GM06990 (cell line): ENCODE results near the gene MCTP1.

Source experiments
- DNase-seq: peaks from one replicate; pipeline ENCODE4 v3.0.0-alpha.2; 2011; ENCODE audit not compliant: insufficient read length; ENCODE audit errors: extremely low read depth
- H3K27me3 ChIP-seq: replicated peaks from 2 replicates; pipeline ENCODE4 v1.6.0; 2011; ENCODE audit warnings: low read length; ENCODE audit not compliant: control insufficient read depth, insufficient read depth
- H3K36me3 ChIP-seq: 2 replicates; pipeline ENCODE4 v1.5.1; 2011; ENCODE audit warnings: low read length; ENCODE audit not compliant: control insufficient read depth, insufficient read depth
- H3K4me3 ChIP-seq: replicated peaks from 2 replicates; pipeline ENCODE4 v1.5.1; 2011; ENCODE audit warnings: low read depth, mild to moderate bottlenecking, control low read depth, low read length
- CTCF ChIP-seq: IDR thresholded peaks from 2 replicates; pipeline ENCODE4 v1.5.1; 2011; ENCODE audit warnings: low read length, control low read depth, mild to moderate bottlenecking, inconsistent platforms; ENCODE audit not compliant: insufficient read depth, poor library complexity, severe bottlenecking

MCTP1 gene

GRCh38 chr5:95181644-95182043 is 103.2 kb downstream of the MCTP1 start:
- H3K27me3 ChIP-seq, result no peaks in the 10 kb centered on the region; the same call in 1 of the 2 replicates
- no peak for TF ChIP-seq CTCF
- H3K36me3 ChIP-seq, result no peaks in the 10 kb centered on the region
- no peak for DNase-seq
- H3K4me3 ChIP-seq, result no peak overlapping the region

GRCh38 chr5:95178046-95178651 is 106.7 kb downstream of the MCTP1 start:
- Histone ChIP-seq H3K27me3 (no peaks in the 10 kb centered on the region; the same call in 1 of the 2 replicates), H3K4me3 (no peak overlapping the region), H3K36me3 (no peaks in the 10 kb centered on the region)
- DNase-seq, result no peak
- TF ChIP-seq CTCF, result no peak

GRCh38 chr5:95177456-95177855 is 107.4 kb downstream of the MCTP1 start:
- no peak for TF ChIP-seq CTCF
- H3K27me3 ChIP-seq, result no peaks in the 10 kb centered on the region; the same call in 1 of the 2 replicates

GRCh38 chr5:95175106-95175505 is 109.8 kb downstream of the MCTP1 start:
- no peak for TF ChIP-seq CTCF
- no peaks in the 10 kb centered on the region; the same call in 1 of the 2 replicates for H3K27me3 ChIP-seq
- no peaks in the 10 kb centered on the region for H3K36me3 ChIP-seq
- H3K4me3 ChIP-seq, result no peak overlapping the region
- DNase-seq, result no peak

More at GRCh38 chr5:95177456-95177855, 107.4 kb downstream of the MCTP1 start:
- DNase-seq, result no peak
- Histone ChIP-seq H3K4me3 (no peak overlapping the region), H3K36me3 (no peaks in the 10 kb centered on the region)

GRCh38 chr5:95172659-95173058 is 112.2 kb downstream of the MCTP1 start:
- Histone ChIP-seq H3K36me3 (no peaks in the 10 kb centered on the region), H3K4me3 (no peak overlapping the region), H3K27me3 (no peaks in the 10 kb centered on the region)
- no peak for TF ChIP-seq CTCF
- no peak for DNase-seq

- no peak for TF ChIP-seq CTCF
These were observed 120.0 kb downstream of the MCTP1 start for GRCh38 chr5:95164861-95165260.

More at GRCh38 chr5:95164861-95165260, 120.0 kb downstream of the MCTP1 start:
- Histone ChIP-seq H3K36me3 (no peaks in the 10 kb centered on the region), H3K4me3 (no peak overlapping the region), H3K27me3 (no peaks in the 10 kb centered on the region)
- DNase-seq, result no peak
